ENCODE measurements around the gene CHADL. TPM values are rescaled to one million over a fixed set of nuclear protein-coding genes. Genes with fewer than 3 reads are reported as not detected.

Gene CHADL
- total and polyA plus RNA-seq, 10 of the 15 experiments (the other 5 are each of a cell fraction or from before 2014, with no cell fraction given), result 0.24 TPM; not detected in 9

DNA sequence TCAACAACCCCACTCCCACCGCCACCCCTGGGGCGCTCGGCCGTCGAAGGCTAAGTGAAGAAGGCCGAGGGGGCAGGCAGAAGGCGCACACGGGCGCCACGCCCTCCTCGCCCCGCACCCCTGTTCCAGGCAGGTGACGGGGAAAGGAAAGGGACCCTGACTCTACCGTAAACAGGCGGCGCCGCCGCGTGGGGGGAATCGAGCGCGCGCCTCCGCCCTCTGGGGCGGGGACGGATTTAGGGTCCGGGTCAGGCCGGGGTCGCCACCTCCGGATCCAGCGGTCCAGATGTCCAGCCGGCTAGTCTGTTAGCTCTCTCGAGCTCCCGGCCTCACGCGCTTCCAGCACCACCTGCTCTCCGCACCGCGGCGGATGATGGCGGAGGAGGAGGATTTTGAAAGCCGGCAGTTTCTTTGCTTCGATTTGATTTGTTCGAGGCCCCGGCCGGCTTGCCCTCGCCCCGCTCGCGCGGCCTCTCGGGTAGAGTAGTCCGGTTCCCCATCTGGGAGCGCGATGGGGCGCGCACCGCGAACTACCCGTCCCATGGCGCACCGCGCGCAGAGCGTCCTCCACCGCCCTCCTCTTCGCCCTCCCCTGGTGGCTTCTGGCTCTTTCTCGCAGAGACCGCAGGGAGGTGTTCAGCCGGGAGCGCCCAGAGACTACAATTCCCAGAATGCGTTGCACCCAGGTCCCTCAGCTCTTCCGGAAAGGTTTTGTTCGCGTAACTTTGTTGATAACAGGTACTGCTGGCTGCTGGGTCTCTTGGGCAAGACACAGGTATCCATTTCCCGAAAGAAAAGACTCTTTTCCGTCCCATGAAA, 45.3 kb upstream of the CHADL start, which contains the start of gene RANGAP1 (continued):
- TF ChIP-seq, protein P1, sequence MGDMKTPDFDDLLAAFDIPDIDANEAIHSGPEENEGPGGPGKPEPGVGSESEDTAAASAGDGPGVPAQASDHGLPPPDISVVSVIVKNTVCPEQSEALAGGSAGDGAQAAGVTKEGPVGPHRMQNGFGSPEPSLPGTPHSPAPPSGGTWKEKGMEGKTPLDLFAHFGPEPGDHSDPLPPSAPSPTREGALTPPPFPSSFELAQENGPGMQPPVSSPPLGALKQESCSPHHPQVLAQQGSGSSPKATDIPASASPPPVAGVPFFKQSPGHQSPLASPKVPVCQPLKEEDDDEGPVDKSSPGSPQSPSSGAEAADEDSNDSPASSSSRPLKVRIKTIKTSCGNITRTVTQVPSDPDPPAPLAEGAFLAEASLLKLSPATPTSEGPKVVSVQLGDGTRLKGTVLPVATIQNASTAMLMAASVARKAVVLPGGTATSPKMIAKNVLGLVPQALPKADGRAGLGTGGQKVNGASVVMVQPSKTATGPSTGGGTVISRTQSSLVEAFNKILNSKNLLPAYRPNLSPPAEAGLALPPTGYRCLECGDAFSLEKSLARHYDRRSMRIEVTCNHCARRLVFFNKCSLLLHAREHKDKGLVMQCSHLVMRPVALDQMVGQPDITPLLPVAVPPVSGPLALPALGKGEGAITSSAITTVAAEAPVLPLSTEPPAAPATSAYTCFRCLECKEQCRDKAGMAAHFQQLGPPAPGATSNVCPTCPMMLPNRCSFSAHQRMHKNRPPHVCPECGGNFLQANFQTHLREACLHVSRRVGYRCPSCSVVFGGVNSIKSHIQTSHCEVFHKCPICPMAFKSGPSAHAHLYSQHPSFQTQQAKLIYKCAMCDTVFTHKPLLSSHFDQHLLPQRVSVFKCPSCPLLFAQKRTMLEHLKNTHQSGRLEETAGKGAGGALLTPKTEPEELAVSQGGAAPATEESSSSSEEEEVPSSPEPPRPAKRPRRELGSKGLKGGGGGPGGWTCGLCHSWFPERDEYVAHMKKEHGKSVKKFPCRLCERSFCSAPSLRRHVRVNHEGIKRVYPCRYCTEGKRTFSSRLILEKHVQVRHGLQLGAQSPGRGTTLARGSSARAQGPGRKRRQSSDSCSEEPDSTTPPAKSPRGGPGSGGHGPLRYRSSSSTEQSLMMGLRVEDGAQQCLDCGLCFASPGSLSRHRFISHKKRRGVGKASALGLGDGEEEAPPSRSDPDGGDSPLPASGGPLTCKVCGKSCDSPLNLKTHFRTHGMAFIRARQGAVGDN (IDR thresholded peaks at IDR 0.05), result no peak
- TF ChIP-seq POLR2AphosphoS2 (IDR thresholded peaks at IDR 0.05; ENCODE audit: low read depth, low read length), result 0 out of 2 replicates have a peak, but pooled peaks have one; percentile 52
- TF ChIP-seq NRF1 (conservative IDR thresholded peaks at IDR 0.05; ENCODE audit: low read depth, low read length), result 0 out of 2 replicates have a peak, but pooled peaks have one; percentile 24
- TF ChIP-seq BHLHE40 (IDR thresholded peaks at IDR 0.05; ENCODE audit: borderline replicate concordance in 1 of 2, low read depth in 2 of 2, low read length in 1 of 2), result peak; percentile 2 to 44; a peak in 2 of 4 replicates
- 0 out of 2 replicates have a peak, but pooled peaks have one; percentile 14 for TF ChIP-seq STAT3 (IDR thresholded peaks at IDR 0.05; ENCODE audit: low read depth, low read length)
- TF ChIP-seq, protein P2, sequence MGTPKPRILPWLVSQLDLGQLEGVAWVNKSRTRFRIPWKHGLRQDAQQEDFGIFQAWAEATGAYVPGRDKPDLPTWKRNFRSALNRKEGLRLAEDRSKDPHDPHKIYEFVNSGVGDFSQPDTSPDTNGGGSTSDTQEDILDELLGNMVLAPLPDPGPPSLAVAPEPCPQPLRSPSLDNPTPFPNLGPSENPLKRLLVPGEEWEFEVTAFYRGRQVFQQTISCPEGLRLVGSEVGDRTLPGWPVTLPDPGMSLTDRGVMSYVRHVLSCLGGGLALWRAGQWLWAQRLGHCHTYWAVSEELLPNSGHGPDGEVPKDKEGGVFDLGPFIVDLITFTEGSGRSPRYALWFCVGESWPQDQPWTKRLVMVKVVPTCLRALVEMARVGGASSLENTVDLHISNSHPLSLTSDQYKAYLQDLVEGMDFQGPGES (IDR thresholded peaks at IDR 0.05), result no peak; the same call in 1 of the 2 replicates
- TF ChIP-seq ZNF24 (IDR thresholded peaks at IDR 0.05), result no peak
- TF ChIP-seq, protein P3, sequence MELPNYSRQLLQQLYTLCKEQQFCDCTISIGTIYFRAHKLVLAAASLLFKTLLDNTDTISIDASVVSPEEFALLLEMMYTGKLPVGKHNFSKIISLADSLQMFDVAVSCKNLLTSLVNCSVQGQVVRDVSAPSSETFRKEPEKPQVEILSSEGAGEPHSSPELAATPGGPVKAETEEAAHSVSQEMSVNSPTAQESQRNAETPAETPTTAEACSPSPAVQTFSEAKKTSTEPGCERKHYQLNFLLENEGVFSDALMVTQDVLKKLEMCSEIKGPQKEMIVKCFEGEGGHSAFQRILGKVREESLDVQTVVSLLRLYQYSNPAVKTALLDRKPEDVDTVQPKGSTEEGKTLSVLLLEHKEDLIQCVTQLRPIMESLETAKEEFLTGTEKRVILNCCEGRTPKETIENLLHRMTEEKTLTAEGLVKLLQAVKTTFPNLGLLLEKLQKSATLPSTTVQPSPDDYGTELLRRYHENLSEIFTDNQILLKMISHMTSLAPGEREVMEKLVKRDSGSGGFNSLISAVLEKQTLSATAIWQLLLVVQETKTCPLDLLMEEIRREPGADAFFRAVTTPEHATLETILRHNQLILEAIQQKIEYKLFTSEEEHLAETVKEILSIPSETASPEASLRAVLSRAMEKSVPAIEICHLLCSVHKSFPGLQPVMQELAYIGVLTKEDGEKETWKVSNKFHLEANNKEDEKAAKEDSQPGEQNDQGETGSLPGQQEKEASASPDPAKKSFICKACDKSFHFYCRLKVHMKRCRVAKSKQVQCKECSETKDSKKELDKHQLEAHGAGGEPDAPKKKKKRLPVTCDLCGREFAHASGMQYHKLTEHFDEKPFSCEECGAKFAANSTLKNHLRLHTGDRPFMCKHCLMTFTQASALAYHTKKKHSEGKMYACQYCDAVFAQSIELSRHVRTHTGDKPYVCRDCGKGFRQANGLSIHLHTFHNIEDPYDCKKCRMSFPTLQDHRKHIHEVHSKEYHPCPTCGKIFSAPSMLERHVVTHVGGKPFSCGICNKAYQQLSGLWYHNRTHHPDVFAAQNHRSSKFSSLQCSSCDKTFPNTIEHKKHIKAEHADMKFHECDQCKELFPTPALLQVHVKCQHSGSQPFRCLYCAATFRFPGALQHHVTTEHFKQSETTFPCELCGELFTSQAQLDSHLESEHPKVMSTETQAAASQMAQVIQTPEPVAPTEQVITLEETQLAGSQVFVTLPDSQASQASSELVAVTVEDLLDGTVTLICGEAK (IDR thresholded peaks at IDR 0.05; ENCODE audit: borderline replicate concordance), result peak; percentile 99
- no peak for TF ChIP-seq LARP7 (IDR thresholded peaks at IDR 0.05)
- TF ChIP-seq SPI1 (IDR thresholded peaks at IDR 0.05; ENCODE audit: borderline replicate concordance, insufficient read depth, low read depth, low read length), result no peak
- TF ChIP-seq MAX (IDR thresholded peaks at IDR 0.05; ENCODE audit: low read depth, low read length), result peak; percentile 90; the same call in 1 of the 2 replicates
- TF ChIP-seq HSF1 (IDR thresholded peaks at IDR 0.05; ENCODE audit: low read depth, low read length), result peak; percentile 99
- no peak for TF ChIP-seq RAD21 (IDR thresholded peaks at IDR 0.05; ENCODE audit: insufficient read depth, low read depth, low read length)
